Hematopoietic multipotent progenitor cell (in vitro differentiated cells): ENCODE data around the gene ATP2A3. TPM values are rescaled to one million over a fixed set of nuclear protein-coding genes. Genes with fewer than 3 reads are reported as not detected.

Experiments used
- DNase-seq, 3 donors: peaks; one replicate each; pipeline ENCODE4 v3.0.0-alpha.2; 2011 to 2015; ENCODE audit warnings: low read depth in 2 of 3, low spot score in 2 of 3
- total RNA-seq: library from RNA; depleted of rRNA; stranded (reverse); fragments of >200 nt; gene quantifications from one replicate; pipeline ENCODE4 v1.2.3, GENCODE V29; 2012

The ATP2A3 gene
- total RNA-seq, 1 donor: 377 TPM

DNA sequence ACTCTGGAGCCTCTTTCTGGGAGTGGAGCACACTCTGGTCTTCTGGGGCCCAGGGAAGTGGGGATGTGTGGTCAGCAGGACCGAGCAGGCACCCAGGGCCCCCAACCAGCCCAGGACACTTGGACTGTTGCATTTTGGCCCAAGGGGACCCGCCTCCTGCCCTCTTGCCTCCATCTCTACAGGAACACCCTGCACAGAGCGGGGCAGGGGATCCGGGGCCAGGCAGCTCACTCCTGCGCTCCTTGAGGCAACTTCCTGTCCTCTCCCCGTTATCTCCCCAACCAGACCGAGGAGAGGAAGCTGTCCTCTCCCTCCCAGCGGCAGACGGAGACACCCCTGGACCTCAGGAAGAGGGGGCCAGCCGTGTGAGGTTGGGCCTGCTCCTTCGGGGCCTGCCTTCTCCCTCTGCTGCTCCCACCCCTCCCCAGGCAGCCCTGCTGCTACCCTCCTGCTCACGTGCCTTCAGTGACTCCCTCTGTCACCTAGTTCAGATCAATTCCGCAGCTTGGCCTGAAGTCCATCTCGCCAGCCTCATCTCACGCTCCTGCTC, 10.0 kb upstream of the ATP2A3 start:
- DNase-seq: peak in 2 of 3 donors; percentile 82 to 92

DNA sequence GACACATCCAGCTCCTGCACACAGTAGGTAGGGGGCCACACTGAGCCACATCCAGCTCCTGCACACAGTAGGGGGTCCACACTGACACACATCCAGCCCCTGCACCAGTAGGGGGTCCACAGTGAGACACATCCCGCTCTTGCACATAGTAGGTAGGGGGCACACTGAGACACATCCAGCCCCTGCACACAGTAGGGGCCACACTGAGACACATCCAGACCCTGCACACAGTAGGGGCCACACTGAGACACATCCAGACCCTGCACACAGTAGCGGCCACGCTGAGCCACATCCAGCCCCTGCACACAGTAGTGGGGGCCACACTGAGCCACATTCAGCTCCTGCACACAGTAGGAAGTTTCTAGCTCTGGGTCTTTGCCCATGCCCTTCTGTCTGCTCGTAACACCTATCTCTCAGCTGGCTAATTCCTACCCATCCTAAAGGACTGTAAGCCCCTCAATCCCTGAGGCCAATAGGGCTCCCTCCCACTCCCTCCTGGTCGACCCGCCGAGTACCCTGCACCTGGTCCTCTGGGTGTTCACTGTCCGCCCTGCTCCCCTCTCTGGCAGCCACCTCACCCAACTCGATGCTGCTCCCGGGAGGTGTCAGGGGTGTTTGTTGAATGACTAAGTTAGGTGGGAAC, 9.4 kb upstream of the ATP2A3 start:
- DNase-seq: no peak

DNA sequence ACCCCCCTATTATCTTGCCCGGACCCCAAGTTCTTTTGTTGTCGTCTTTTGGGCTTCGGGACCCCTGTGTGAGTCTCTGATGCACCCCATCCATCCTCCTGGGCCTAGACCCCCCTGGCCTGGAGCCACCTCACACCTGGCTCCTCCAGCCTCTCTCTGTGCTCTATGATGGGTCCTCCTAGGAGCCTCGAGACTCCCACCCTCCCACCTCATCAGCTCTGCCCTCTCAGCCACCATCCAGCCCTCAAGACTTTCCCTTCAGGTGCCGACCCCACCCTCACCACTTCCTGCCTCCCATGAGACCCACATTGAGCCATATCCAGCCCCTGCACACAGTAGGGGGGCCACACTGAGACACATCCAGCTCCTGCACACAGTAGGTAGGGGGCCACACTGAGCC, 8.7 kb upstream of the ATP2A3 start:
- no peak for DNase-seq

DNA sequence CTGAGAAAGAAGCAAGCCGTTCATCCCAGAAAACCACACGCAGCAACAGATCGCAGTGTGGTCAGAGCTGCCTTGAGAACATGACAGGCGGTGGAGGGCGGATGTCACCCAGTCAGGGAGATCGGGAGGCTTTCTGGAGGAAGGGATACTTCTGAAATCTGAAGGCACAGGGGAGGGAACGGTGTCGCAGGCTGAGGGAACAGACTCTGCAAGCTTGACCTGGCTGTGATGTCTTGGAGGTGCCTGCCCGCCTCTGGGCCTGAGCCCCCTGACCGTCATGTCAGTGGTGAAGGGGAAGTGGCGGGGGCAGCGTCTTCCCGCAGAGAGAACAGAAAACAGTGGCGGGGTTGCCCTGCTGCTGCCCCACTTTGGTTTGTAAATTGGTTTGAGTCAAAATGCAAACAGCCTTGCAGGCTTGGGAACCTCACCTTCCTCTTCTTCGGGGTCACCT, 8.1 kb upstream of the ATP2A3 start:
- DNase-seq: no peak

DNA sequence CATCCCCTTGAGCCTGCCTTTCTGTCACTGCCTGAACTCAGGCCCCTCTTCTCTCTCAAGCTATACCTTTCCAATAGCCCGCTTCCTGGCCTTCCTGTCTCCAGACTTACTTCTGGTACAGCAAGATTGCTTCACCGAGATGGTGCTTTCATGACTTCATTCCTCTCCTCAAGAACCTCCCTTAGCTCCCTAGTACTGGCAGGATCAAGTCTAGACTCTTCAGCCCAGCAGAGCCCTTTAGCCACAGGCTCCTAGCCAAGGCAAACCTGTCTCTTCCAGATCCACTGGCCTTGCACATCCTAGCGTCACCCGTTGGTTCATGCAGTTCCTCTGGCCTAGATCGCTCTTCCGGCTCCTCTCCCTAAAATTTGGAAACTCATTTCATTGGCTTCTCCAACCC, 6.4 kb upstream of the ATP2A3 start:
- DNase-seq: no peak

DNA sequence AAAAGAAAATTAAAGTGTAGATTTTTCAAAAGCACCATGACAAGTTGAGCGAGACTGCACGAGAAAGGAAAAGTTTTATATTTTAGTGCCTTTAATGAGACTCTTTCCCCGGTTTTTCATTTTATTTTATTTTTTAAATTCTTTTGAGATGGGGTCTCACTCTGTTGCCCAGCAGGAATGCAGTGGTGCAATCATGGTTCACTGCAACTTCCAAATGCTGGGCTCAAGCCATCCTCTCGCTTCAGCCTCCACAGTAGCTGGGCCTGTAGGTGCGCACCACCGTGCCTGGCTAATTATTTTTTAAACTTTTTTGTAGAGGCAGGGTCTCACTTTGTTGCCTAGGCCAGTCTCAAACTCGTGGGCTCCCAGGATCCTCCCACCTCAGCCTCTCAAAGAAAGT, 5.7 kb upstream of the ATP2A3 start:
- DNase-seq: no peak

DNA sequence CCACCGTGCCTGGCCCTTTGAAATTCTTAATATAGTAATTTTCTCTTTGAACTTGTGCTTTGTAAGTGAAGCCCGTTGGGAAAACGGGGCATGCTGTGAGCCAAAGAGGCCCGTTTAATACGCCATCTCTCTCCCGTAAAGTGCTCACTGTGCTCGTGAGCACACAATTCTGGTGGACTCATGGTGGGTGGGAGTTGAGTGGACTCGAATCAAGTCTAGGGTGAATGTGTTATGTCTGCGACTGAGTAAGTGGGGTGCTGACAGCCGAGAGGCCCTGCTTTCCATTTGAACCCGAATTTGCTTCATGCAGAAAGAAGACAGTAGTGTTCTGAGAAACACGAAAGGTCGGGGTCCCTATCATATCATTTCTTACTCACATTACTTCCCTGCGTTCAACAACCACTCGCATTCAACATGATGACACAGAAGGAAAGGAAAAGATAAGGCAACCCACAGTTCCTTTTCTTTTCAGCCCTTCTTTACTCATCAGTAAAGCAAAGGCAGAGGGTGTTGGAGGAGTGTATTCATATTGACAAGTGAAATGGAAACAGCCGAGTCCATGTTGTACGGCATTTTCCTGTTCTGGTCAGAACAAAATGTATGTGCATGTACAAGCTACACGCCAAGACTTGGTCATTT, 4.8 kb upstream of the ATP2A3 start:
- peak in 1 of 3 donors; percentile 52 for DNase-seq

DNA sequence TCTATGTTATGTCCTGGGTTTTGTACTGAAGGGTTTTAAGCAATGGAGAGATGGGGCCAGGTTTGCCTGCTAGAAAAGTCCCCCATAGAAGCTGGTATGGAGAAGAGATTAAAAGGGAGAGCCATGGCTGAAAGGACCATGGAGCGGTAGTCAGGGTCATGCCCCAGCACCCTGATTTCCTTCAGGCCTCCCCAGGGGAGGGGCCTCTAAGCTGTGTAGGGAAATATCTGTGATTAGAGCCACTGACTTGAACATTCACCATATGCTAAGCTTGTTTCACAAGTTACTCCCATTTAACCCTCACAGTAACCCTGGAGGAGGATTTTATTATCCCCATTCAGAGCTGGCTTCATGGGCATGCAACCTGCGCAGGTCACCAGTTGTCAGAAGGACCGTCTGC, 3.8 kb upstream of the ATP2A3 start:
- no peak for DNase-seq

DNA sequence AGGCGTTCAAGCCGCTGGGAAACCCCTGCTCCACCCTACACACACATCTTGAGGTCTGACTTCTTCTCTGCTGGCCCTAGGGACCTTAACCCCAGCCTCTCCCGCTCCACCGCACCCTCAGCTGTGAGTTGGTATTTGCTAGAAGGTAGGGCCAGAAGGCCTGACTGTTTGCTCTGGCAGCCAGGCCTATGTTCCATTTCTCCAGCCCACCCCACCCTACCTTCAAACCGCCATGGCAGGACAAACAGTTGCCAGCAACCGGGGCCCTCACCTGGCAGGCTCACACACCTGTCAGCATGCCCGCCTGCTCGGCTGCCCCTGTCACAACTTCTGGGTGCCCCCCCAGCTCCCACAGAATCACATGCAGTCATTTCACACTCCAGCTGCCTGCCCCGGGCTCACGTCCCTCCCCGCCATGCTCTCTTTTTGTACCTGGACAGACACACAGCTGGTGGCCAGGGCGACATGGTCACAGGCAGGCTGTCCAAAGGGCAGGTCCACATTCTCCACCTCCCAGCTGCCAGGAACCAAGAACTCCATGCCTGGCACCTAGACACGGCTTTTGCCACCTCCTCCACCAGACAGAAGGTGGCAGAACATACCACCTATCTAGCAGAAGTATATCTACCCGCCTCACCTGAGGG, 2.6 kb upstream of the ATP2A3 start:
- no peak for DNase-seq

DNA sequence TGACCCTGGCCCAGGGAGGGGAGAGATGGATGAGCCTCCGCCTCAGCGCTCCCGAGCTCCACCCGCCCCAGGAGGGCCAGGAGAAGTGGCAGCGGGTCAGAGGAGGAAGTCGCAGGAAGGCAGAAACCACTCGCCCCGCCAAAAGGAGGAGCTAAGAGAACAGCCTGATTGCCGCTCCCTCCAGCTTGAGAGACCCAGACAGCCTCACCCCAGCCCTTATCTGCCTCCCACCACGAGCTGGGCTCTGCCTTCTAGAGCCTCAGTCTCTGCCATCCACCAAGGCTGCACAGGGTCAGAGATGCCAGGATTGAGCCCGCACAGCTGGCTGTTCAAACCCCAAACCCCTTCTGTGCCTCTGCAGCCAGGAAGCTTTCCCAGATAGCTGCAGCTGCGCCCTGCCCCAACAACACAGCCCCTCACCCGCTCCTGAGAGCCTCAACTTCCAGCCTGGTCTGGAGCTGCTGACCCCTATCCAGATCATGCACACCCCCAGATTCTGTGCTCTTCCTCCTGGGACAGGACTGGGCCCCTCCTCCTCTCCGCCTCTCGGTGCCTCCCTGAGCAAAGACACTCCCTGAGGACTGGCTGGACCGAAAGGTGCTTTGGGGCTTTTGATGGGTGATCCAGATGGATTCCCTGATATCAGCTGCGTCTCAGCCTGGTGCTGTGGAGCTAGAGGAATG, 1.0 kb upstream of the ATP2A3 start:
- DNase-seq: peak; percentile 24 to 91 (median 83)

DNA sequence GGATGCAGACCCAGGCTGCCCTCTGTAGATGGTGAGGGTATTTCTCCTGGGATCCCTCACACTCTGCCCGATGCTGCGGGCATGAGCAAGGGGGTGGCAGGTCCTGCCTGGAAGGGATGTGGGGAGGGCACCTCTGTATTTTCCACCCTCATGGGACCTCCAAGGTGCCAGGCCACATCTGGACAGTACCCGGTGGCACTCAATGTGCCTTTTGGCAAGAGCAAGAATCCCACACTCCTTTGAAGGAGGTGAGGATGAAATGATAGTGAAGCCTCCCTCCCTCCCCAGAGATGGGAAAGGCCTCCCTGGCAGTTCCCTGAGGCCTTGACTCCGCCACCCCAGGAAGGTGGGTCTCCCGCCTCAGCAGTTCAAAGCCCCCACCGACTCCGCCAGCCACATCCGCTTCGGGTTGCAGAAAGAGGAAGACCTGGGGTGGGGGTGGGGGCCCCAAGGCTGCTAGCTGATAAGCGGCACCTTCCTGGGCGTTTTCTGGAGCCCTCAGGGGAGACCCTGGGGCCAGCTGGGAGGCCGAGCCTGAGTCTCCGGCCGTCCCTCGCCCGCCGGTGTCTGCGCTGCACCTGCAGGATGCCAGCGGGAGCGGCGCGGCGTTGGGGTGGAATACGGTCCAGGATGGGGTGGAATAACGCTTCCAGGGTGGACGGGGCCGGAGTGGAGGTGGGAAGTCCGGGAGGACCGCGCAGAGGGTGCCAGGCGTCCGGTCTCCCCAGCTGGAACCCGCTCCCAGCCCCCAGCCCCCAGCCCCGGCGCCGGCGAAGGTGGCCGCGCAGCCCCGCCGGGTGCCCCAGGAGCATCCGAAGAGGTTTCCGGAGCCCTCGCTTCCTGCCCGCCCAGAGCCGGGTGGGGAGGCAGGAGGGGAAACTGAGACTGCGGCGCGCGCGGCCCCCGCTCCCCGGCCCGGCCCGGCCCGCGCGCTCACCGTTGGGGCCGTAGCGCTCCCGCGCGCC, 718 bp downstream of the ATP2A3 start:
- DNase-seq: peak; percentile 24 to 91 (median 82)

DNA sequence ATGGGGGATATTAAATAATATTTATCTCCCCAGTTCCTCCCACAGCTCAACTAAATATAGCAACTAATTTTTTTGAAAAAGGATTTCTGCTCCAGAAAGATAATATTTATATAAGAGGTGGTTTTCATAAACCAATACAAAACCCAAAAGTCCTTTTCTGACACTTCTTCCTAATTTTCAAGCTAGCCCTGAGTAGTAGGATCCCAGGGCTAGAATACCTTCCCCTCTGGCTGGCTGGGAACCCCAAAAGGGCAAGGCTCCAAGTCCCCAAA, 1.3 kb downstream of the ATP2A3 start:
- DNase-seq: no peak

DNA sequence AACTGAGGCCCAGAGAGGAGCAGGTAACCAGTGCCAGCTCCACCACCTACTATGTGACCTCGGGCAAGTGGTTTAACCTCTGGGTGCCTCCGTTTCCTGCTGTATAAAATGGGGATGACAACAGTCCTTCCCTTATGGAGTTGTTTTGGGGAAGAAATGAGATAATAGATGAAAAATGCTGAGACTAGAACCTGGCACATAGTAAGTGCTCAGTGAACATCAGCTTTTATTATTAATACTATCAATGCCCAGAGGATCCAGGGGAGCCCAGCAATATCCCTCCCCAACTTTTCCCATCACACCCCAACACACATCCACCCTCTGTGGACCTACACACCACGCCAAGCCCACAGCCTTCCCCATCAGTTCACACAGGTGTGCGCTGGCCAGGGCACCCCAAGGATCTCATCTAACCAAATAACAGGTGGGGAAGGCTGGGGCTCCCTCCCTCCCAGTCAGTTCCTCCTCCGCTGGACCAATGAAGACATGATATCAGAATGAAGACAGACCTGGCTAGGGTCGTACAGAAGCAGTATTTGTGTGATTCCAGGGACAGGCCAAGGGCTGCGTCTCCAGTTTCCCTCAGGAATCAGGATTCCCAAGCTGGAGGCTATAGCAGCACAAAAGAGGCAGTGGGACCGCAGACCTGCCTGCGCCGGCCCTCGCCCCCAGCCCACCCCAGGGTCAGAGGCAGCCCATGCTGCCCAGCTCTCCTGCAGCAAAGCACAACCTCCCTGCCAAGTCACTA, 1.8 kb downstream of the ATP2A3 start:
- no peak for DNase-seq

DNA sequence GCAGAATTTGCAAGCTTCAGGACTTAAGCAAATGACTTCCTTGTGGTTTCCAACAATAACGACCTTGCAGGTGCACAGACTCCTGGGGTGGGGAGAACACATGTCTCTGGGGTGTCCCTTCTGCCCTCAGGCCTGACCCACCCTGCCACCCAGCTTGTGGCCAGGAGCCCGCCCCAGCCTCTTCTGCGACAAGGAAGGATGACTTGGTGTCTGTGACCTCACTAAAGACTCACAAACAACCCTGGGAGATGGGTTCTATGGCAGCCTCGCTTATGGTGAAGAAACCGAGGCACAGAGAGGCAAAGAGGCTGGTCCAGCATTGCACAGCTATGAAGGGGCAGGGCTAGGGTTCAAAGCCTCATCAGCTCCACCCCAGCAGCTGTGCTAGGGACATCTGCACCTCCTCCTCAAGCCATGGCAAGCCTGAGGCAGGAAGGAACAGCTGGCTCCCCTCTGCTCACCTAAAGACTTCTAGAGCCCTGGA, 2.6 kb downstream of the ATP2A3 start:
- peak in 1 of 3 donors; percentile 68 for DNase-seq

DNA sequence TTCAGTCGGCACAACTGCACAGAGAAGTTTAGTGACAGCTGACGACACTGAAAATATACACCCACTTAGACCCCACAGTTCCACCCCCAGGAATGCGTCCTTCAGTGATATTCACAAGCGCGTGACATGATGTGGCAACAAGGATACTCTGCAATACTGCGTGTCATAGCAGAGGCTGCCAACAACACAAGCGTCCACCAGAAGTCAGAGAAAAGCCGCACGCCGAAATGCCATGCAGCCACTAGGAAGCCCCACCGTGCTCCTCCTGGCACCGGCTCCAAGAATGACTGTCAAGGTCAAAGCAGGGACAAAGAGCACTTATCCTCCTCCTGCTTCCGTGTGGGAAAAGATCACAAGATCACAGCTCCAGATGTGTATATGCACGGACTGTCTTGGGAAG, 3.5 kb downstream of the ATP2A3 start:
- DNase-seq: no peak

DNA sequence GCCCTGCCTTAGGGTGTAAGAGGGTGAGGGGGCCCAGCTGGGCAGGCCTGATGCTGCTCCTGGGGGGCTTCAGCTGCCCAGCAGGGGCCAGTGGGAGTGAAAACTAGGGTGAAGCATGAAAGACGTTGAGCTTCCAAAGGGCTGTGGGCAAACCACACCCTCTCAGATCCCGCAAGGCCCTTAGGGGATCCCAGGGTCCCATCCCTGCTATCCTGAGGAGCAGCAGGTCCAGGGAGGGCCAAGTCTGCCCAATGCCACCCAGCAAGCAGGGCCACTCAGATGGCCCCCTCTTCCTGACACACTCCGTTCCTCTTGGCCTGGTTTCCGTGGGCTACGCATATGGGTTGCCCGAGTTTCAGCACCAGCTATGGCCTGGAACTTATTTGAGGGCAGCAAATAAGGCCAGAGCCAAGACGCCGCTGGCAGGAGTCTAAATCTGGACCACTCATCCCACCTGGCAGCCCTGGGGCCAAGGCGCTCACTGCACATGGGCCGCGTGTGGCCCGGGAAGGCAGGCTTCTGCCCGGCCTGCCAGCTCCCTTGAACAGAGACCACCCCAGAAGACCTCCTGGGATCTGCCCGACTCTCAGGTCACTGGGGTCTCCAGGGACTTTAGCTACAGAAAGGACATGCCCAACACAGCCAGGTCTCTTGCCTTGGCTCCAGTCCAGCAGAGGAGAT, 4.2 kb downstream of the ATP2A3 start:
- no peak for DNase-seq

DNA sequence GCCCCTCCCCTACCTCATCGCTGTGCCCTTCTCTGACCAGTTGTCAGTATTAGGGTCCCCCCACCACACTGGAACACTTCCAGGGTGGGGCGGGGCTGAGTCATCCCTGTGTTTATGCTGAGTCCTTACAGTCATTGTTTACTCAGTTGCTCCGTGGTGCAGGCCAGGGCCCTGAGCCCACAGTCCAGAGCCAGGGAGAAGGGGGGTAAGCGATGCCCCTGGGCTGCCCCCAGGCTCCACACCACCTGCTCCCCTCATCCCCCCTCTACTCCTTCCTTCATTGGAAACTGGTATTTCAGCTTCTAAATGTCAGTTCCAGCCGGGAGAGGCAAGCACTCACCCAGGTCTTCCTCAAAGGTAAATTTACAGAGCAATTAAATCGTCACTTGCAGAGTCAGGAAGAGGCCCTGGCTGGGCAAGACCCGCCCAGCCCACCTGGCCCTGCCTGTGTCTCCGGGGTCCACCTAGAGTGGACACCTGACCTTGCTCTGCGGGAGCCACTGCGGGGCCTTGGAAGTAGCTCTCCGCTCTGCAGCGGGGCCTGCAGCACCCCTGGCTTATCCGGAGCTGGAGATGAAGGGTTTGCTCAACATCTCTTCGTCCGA, 4.8 kb downstream of the ATP2A3 start:
- no peak for DNase-seq

DNA sequence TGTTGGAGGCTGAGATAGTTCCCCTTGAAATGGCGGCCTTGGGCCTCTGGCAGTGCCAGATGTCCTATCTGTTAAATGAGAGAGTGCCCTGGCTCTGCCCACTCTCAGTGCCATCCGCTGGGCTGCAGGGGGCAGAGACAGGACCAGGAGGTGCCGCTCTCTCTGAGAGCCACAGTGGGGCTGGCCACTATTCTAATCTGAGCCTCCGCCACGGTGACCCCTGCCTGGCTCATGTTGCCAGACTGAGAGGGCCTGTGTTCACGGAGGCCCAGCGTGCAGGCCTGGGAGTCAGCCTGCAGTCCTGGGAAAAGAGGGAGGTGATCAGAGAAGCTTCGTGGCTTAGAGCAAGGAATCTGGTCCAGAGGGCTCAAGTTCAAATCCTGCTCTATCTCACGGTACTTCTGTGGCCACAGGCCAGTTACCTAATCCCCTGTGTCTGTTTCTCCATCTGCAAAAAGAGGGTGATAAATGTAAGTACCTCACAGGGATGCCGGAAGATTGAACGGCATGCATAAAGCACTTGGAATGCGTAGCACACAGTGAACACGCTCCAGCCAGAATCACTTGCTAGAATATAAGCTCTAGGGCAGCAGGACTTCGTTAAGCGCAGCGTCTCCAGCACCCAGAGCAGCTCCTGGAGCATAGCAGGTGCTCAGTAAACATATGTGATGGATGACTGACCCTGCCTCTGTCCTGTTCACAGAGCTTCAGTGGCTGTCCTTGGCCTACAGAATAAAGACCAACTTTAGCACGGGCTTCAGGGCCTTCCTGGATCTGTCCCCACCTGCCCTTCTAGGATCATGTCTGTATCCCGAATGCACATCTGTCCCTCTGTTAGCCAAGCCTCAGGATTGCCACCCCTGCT, 6.3 kb downstream of the ATP2A3 start:
- DNase-seq: no peak
